ENCODE data around the gene ASIC4. TPM values are rescaled to one million over a fixed set of nuclear protein-coding genes. Genes with fewer than 3 reads are reported as not detected.
A peak's percentile ranks its signal among the peaks of the same experiment; 100 is the strongest.

ASIC4 gene, protein sequence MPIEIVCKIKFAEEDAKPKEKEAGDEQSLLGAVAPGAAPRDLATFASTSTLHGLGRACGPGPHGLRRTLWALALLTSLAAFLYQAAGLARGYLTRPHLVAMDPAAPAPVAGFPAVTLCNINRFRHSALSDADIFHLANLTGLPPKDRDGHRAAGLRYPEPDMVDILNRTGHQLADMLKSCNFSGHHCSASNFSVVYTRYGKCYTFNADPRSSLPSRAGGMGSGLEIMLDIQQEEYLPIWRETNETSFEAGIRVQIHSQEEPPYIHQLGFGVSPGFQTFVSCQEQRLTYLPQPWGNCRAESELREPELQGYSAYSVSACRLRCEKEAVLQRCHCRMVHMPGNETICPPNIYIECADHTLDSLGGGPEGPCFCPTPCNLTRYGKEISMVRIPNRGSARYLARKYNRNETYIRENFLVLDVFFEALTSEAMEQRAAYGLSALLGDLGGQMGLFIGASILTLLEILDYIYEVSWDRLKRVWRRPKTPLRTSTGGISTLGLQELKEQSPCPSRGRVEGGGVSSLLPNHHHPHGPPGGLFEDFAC
- polyA plus RNA-seq (2013, experiment 1 of 2; ENCODE audit: insufficient read length): 0.04 TPM
- 0.08 TPM for polyA plus RNA-seq (2013, experiment 2 of 2; ENCODE audit: insufficient read length)

DNA sequence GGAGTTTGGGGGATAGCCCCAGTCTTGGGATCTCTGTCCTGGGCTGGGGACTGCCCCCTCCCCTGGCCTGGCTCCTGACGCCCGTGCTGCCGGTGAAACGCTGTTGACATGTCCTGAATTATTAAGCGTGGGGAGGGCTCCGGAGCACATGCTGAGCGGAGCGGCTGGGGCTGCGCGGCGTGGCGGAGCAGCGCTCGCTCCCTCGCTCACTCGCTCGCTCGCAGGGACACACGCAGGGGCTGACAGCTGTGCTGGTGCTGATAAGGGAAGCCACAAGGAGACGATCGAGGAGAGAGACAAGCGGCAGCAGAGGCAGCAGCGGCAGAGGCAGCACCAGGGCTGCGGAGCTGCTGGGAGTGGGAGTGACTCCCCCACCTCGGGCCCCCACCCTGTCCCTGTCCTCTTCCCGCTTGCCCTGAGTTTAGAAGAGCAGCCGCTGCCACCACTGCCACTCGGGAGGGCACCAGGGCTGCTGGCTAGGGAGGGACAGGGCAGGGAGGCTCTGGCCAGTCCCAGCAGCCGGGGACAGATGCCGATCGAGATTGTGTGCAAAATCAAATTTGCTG is at the start of gene ASIC4:
Gene ASIC4 (plus strand): TSS at position 287 of the 566 bp plus-strand sequence. CDS start 243 bp downstream, at position 530.
- DNase-seq: no peak

DNA sequence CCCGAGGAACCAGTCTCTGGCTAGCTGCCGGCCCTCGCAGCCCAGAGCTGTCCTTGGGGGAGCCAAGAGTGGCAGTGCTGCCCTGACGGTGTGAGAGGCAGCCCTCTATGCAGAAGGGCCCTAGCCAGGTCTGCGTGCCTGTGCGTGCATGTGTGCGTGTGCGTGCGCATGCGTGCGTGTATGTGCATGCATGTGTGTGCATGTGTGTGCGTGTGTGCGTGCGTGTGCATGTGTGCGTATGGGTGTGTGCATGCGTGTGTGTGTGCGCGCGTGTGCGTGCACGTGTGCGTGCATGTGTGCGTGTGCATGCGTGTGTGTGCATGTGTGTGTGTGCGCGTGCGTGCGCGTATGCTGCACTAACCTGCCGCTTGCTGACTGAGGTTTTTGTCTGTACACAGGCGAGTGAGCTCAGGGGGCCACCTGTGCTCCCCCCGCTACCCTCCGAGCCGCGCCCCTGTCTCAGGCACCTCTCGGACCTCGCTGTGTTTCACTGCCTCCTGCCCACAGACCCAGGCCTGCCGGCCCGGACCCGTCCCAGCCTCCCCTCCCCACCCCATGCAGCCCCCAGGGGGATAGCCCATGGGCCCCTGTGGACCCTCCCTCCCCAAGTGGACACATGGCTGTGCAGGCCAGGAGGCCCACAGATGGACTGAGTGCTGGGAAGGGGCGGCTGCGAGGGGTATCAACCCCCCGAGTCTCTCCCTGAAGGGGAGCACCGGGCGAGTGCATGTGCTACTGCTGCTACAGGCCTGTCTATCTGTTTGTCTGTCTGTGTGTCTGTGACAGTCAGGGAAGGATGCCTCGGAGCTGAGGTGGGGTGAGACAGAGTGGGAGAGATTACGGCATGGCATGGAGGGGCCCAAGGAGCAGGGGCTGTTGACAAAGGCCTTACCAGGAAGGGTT is 48.4 kb upstream of the ASIC4 start:
- no peak for DNase-seq

DNA sequence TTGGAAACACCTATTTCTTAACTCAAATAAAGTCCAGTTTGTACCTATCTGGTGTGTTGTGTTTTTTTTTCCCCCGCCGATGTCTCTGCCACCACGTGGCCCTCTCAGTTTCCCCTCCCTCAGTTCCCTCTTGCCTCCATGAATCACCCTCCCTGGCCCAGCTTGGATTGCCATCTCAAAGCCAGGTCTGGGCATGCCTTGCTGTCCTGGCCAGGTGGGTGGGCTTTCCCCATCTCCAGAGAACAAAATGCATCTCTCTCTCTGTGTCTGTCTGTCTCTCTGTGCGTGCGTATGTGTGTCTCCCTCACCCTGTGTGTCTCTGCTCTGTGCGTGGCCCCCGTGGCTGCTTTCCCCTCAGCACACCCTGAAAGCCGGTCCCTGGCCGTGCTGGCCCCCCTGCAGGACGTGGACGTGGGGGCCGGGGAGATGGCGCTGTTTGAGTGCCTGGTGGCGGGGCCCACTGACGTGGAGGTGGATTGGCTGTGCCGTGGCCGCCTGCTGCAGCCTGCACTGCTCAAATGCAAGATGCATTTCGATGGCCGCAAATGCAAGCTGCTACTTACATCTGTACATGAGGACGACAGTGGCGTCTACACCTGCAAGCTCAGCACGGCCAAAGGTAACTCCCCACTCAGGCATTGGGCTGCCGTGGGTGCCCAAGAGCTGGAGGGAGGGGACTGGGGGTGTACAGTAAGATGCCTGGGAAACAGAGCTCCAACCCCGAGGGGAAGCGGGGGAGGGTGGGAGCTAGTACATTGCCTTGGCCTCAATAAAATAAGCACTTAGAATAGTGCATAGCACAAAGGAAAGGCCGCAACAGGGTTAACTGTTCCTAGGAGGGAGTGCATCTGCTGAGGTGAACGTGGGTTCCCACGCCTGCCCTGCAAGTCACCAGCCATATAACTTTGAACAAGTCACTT is 47.2 kb upstream of the ASIC4 start:
- no peak for DNase-seq

DNA sequence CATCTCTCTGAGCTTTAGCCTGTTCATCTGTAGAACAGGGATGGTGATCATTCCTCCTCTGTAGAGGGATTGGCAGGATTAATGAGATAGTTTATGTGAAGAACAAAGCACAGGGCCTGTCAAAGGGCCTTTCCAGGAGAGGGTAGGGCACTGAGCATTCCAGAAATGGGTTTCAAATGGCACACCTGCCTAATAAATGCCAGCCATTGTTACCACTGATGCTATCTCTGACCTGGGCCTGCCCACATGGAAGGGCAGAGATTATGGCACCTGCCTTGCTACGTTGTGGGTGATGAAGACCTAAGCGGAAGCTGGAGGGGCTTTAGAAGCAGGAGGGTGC is 46.6 kb upstream of the ASIC4 start:
- no peak for DNase-seq

DNA sequence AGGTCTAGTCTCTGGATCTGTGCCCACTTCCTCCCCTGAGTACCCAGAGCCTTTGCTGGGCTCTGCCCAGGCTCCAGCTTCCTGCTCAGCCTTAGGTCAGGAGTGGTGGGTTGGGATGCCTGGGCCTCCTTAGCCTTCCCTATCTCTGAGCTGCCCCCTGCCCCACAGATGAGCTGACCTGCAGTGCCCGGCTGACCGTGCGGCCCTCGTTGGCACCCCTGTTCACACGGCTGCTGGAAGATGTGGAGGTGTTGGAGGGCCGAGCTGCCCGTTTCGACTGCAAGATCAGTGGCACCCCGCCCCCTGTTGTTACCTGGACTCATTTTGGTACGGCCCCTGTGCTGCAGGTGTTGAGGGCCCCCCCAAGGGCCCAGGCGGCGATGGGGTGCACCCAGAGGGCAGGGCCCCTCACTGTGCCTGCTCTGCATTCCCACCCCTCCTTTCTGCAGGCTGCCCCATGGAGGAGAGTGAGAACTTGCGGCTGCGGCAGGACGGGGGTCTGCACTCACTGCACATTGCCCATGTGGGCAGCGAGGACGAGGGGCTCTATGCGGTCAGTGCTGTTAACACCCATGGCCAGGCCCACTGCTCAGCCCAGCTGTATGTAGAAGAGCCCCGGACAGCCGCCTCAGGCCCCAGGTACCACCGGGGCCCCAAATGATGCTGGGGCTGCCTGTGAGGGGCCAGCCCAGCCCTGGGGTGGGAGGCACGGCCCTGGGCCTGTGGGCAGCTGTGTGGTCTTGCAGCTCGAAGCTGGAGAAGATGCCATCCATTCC is 45.7 kb upstream of the ASIC4 start:
- no peak for DNase-seq

DNA sequence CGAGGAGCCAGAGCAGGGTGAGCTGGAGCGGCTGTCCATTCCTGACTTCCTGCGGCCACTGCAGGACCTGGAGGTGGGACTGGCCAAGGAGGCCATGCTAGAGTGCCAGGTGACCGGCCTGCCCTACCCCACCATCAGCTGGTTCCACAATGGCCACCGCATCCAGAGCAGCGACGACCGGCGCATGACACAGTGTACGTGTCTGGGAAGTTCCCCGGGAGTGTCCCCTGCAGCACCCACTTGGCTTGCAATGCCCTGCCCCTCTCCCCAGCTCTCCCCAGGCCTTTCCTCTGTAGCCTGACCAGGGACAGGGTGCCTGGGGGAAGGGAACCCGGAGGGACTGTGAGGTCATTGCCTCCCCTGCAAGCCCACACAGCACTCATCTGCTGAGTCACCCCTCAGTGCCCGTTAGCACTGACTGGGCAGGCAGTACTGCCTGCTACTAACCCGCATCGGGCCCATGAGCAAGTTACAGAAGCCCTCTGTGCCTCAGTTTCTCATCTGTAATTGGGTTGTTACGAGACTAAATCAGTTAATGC is 45.0 kb upstream of the ASIC4 start:
- DNase-seq: peak; percentile 78

DNA sequence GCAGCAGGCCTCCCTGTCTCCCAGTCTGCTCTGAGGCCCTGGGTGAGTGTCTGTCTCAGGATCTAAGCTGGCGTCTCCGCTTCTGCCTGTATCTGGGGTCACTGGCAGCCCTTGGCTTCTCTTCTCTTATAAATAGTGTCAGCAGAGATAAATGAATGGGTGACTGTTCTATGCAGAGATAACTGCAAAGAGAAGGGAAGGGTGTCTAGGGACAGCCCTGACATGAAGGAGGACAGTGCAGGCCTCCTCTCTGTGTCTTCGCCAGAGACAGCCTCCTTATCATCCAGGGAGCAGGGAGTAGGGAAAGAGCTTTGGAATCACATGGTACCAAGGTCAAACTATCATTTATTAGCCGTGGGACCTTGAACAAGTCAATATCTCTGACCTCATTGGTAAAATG is 43.9 kb upstream of the ASIC4 start:
- no peak for DNase-seq

DNA sequence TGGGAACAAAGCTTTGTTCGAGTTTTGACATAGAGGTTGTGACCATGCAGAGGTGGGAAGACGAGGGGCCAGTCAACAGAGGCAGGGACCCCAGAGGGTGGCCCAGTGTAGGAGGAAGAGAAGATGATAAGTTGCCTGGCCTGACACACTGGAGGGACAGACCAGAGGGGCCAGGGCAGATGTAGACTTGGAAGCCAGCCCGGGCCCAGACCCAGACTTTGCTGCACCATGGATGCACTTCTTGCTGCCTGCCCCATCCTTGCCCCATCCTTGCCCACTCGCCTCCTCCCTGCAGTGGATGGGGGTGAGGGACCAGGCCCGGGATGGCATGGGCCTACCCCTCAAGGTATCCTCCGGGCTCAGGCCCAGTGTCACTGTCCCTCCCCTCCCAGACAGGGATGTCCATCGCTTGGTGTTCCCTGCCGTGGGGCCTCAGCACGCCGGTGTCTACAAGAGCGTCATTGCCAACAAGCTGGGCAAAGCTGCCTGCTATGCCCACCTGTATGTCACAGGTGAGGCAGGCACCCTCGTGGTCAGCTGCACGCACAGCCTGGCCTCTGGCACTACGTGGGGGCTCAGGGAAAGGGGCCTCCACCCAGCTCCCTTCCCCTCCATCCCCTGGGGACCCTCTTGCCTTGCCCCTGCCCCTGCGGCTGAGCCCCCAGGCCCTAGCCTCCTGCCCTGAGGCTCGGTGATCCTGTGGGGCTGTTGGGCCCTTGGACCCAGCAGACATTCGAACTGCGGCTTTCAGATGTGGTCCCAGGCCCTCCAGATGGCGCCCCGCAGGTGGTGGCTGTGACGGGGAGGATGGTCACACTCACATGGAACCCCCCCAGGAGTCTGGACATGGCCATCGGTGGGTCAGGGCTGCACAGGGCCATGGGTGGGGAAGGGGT is 42.6 kb upstream of the ASIC4 start:
- DNase-seq: no peak

DNA sequence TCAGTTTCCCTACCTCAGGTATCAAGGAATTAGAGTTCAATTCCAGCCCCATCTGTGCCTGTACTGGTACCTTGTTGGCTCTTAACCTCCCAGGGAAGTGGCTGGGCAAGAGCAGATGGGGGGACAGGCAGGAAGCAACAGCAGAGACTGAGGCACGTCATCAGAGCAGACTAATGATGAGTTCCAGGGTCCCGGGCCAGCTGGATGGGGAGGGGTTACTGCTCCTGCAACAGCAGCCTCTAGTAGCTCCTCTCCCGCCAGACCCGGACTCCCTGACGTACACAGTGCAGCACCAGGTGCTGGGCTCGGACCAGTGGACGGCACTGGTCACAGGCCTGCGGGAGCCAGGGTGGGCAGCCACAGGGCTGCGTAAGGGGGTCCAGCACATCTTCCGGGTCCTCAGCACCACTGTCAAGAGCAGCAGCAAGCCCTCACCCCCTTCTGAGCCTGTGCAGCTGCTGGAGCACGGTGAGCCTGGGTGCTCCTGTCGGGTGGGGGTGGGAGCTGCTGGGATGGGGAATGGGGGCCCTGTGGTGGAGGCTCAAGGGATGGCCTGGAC is 41.6 kb upstream of the ASIC4 start:
- DNase-seq: no peak

DNA sequence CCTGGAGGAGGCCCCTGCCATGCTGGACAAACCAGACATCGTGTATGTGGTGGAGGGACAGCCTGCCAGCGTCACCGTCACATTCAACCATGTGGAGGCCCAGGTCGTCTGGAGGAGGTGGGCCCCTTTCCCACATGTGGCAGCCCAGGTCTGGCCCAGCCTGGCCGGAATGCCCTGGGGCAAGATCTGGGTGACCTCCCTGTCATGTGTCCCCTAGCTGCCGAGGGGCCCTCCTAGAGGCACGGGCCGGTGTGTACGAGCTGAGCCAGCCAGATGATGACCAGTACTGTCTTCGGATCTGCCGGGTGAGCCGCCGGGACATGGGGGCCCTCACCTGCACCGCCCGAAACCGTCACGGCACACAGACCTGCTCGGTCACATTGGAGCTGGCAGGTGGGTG is 40.8 kb upstream of the ASIC4 start:
- no peak for DNase-seq

DNA sequence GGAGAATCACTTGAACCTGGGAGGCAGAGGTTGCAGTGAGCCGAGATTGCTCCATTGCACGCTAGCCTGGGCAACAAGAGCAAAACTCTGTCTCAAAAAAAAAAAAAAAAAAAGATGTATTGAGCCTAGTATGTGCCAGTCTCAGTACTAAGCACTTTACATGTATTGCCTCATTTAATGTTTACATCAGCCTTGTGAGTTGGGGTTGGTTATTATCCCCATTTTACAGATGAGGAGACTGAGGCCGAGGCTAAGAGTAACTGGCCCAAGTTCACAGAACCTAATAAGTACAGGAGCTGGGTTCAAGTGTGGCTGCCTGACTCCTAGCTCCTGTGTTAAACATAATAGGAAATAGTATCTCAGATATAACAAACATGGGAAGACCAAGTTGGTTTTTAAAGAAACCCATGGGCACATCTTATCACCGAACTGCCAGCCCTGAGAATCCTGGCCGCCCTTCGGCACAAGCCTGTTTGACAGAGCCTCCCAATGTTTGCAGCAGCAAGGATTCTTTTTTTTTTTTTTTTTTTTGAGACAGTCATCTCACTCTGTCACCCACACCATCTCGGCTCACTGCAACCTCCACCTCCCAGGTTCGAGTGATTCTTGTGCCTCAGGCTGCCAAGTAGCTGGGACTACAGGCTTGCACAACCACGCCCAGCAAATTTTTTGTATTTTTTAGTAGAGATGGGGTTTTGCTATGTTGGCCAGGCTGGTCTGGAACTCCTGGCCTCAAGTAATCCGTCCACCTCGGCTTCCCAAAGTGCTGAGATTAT is 39.8 kb upstream of the ASIC4 start:
- no peak for DNase-seq

DNA sequence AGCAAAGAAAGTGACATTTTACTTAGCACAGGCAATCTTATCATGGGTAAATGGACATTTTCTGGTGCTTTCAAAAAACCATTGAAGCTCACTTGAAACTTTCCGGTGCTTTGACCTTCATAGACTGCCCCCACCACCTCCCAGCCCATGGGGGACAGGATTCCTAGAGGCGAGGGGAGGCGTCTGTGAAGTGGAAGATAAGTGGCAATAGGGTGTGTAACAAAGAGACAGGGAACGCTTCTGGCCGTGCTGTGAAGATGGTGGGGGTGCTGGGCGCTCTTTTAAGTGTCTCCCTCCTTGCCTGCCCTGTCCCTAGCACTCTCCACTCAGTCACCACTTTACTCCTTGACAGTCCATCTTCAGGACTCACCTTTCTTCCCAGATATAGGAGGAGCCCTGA is 39.0 kb upstream of the ASIC4 start:
- no peak for DNase-seq

DNA sequence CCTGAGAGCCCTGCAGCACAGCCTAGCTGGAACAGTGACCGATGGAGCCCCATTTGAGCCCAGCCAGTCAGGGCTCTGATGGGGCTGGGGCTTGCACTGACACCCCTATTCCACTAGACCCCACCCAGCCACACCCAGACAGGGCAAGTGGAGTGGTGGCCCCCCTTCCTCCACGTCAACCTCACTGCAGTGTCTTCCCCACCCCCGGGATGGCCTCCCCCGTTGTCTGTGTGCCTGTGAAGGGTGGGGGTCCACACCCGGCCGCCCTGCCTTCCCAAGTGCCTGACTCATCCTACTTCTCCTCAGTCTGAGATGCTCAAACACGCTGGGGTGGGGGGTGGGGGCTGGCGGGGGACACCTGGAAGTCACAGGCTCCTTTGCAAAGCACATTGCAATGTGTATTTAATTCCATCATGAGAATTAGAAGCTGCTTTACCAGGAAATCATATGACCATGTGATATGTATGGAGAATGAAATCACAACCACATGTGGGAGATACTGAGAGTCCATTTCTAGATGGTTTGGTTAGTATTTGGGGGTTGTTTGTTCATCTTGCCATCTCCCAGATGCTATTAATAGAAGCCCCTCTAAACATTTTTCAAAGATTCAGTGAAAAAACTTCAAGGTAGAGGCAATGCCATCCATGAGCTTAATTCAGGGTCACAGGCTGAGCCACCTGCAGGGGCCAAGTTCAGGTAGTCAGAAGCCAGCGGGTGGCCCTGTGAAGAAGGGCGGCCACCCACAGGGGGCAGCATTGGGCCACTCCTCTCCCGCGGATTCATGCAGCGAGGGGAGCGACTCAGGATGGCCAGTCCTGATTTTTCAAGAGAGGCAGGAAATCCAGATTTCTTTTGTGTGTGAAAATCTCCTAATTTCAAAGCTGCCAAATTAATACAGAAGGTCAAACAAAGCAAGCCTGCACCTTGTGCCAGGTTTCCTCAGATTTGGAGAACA is 38.3 kb upstream of the ASIC4 start:
- DNase-seq: peak; percentile 45

DNA sequence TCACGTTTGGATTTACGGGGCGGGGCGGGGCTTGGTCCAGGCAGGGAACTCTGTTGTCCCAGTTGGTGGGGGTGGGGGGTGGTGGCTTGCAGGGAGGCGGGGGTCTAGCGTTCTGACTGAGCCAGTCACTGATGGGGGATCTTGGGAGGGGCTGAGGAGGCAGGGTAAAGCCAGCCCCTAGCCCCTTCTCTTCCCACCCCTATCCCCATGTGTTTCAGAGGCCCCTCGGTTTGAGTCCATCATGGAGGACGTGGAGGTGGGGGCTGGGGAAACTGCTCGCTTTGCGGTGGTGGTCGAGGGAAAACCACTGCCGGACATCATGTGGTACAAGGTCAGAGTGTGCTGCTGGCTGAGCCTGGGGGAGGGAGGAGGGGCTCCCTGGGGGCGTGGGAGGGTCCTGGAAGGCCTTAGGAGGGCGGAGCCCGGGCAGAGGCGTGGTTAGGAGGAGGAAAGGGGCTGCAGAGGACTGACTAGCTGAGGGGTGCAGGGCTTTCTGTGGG is 37.6 kb upstream of the ASIC4 start:
- DNase-seq: no peak

DNA sequence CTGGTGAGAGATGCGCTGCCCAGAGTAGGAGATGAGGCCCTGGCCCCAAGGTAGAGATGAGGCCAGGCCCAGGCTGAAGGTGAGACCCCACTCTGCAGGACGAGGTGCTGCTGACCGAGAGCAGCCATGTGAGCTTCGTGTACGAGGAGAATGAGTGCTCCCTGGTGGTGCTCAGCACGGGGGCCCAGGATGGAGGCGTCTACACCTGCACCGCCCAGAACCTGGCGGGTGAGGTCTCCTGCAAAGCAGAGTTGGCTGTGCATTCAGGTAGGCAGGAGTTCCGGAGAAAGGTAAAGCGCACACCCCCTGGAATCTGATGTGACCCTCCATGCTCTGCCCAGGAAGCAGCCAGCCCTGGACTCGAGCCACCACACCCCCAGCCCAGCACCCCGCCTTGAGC is 37.1 kb upstream of the ASIC4 start:
- DNase-seq: no peak

DNA sequence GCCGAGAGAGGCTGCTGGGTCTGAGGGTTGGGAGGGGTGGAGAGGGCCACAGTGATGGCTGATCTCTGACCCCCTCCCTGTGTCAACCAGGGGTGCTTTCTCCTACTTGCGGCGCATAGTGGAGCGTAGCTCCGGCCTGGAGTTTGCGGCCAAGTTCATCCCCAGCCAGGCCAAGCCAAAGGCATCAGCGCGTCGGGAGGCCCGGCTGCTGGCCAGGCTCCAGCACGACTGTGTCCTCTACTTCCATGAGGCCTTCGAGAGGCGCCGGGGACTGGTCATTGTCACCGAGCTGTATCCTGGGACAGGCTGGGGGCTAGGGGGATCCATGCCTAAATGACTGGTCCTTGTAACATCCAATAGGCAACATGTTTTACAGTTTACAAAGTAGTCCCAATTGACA is 36.5 kb upstream of the ASIC4 start:
- no peak for DNase-seq

DNA sequence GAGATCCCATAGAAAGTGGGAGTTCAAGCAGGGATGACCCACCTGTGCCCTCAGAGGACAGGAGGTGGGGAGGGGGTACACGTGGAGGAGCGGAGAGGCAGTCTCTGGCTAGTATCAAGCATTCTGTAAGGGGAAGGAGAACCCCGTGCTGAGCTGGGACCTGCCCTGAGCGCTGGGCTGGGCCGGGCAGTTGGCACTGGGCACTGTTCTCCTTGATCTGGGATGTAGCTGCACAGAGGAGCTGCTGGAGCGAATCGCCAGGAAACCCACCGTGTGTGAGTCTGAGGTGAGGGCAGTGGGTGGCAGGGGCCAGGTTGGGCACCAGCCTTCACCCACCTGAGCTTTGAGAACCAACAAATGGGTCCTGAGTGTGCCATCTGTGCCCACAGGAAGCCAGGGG is 35.4 kb upstream of the ASIC4 start:
- no peak for DNase-seq

Measured in fibroblast of skin of back (primary cell).